GM19328 (cell line): ENCODE results near the gene NENF.

ENCODE experiments used
- ATAC-seq: cut with Tn5 transposase; IDR thresholded peaks from one replicate; pipeline ENCODE4 v1.9.1; 2021; ENCODE audit warnings: mild to moderate bottlenecking, moderate library complexity; ENCODE audit not compliant: unreplicated experiment

The NENF gene

DNA sequence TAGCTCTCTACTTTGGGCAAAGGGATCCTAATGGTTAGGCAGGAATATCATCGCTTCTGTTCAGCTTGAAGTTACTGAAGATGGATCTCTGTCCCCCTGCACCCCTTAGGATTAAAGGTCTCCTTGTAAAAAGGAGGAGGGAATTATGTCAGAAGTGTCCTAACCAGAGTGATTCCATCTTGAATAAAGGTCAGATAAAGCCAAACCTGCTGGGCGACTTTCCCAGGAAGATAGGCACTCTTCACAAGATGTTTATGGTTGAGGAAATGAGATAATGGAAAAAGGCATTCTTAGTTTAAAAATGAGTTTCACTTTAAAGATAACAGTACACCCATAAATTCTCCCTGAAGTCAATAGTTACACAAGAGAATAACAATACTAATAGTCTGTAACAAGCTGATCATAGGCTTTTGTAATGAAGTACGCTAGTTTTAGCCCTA, 1.7 kb upstream of the NENF start:
- no peak for ATAC-seq

DNA sequence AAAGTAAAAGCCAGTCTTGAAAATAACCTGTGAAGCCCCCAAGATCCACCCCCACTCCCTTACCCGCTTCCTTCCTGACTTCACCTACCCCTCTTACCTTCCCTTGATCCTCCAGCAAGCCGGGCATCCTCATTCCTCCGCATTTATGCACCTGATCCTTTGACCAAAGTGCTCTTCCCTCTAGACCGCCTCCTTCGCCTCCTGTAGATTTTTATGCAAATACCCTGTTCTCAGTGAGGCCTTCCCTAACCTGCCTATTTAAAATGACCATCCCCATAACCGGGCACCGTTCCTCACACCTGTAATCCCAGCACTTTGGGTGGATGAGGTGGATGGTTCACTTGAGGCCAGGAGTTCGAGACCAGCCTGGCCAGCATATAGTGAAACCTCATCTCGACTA, 1.1 kb upstream of the NENF start:
- no peak for ATAC-seq

DNA sequence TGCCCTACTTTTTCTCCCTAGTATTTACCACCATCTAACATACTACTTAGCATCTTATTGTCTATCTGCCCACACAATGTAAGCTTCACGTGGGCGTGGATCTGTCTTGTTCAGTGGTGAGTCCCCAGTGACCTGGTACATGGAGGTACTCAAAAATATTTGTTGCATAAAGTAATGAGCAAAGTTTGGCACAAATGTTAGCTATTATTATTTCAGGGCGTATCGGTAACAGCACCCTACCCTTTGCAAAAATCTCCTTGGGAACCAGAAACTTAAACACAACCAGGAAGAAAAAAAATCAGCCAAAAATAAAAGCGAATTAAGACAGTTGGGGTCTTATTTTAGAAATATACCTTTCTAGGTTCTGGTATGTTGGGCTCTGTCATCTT, 454 bp upstream of the NENF start:
- no peak for ATAC-seq

DNA sequence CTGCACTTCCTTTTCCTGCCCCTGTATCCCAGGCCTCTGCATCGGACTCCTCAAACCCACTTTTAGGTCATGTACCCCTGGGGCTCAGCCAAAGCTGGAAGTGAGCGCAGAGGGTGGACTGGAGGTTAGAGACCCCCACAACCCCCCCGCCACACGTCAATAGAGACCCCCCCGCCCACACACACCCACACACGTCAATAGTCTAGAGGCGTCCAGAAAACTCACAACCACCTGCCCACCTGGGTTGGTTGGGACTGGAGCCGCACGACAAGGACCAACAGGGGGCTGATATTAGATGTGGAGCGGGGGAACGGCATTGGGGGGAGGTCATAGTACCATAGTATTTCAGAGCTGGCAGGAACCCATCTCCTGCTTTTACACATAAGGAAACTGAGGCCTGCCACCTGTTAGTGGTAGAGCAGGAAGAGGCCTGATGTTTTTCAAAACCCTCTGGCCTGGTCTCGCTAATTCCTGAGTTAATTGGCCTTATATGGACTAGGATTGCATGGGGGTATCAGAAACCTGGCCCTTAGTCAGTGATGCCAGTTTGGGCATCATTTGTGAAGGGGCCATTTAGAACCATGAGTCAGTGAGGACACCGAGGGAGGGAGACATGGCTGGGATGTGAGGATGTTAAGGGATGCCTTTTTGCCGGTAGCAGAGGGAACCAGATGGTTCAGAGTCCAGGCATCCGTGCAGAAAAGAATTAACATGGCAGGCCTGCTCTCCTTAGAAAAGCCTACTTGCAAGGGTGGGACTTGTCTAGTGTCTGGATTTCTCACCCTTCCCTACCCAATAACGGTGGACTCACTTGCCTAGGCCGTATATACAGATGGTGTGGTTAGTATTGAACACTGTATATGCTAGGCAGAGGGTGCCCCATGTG, 1.1 kb downstream of the NENF start:
- ATAC-seq: no peak

DNA sequence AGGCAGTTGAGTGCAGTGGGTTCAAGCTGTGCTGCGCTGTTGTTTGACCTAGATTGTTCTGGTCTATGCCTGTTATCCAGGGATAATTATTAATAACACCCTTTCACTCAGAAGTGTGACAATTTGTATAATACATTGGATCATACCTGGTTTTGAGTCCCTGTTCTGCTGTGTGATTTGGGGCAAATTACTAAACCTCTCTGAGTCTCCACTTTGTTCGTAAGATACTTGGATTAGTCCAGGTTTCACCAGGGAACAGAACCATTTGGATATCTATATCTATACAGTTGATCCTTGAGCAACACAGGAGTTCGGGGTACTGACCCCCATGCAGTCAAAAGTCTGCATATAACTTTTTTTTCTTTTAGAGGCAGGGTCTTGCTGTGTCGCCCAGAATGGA, 2.3 kb downstream of the NENF start:
- ATAC-seq: no peak

DNA sequence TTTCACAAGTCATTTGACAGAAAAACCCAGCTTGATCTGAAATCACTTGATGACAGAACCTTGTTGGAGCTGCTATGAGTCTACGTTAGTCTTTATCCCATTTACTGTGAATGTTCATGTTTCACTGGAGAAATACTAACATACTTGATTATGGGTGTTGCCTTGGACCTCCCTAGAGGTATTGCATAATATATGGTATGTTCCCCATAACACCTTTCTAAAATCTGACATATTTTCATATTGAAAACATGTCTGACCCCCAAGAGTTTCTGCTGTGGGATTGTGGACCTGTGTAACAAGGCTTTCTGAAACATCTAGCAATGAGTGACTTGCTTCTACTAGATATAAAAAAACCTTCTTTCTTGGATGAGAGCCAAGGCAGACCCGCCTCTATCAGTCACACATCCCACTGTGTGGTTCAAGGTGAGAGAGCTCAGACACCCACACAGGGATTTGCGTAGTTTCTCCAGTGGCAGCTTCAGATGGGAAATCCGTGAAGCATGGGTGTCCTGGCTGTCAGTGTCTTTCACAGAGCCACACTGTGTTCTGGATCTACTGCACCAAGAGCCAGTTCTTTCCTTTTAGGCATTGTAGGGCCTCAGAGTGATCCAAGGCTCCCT, 4.6 kb downstream of the NENF start:
- no peak for ATAC-seq

DNA sequence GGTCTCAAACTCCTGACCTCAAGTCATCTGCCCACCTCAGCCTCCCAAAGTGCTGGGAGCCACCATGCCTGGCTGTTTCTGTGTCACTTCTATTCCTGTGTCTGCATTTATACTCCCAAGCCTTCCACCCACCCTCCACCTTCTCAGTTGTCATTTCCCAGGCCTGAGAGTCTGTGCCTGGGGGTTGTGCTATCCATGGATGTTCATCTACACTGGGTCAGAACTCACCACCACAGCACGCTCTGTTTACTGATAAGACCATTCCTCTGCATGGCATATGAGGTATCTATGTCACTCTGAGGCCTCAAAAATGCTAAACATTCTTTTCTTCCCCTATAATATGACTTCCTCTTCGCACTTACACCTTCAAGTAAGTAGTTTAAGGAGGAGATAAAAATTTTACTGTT, 6.1 kb downstream of the NENF start:
- ATAC-seq: no peak

DNA sequence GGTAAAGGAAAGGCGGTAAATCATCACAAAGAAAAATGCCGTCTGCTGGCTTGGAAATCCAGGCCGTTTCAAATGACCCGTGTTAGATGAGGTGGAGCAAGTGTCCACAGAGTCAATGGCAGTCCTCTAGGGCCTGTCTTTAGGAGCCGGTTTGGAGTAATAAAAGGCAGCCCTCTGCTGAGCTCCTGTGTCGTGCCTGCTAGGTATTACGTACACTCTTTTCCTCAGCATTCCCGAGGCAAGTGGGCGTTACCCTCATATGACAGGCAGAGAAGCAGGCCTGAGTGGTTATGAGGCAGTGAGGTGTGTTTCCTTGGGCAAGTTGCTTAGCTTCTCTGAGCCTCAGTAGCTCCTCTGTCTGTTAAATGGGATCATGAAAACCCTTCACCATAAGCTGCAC, 7.7 kb downstream of the NENF start:
- no peak for ATAC-seq

DNA sequence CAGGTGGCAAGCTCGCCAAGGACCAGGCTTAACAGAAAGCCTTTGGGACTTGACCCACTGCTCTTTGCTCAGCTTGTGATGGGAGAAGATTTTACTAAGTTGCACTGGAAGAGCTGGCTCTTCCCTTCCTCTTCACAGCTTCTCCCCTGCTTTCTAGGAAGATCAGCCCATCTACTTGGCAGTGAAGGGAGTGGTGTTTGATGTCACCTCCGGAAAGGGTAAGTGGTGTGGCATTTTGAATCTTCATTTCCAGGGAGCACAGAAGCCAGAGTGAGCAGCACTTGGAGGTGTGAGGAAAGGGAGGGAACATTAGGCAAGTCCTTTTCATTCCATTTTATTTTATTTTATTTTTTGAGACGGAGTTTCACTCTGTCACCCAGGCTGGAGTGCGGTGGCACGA, 9.7 kb downstream of the NENF start:
- no peak for ATAC-seq

DNA sequence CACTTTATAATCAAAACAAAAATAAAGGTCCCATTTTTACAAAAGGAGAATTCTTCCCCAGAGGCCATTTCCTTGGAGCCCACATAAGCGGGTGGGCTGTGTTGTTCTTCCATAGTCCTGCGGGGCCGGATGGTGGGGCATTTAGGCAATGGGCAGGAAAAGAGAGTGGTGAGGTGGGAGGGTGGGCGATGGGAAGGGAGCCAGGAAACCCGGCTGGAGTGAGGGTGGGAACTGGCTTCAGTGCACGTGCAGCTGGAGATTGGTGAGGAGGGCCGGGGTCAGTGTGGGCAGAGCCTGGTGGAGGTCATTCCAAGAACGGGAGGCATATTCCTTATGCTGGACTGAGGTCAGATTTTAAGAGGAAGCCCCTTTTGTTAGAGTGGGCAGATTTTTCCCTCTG, 13.6 kb downstream of the NENF start:
- no peak for ATAC-seq

DNA sequence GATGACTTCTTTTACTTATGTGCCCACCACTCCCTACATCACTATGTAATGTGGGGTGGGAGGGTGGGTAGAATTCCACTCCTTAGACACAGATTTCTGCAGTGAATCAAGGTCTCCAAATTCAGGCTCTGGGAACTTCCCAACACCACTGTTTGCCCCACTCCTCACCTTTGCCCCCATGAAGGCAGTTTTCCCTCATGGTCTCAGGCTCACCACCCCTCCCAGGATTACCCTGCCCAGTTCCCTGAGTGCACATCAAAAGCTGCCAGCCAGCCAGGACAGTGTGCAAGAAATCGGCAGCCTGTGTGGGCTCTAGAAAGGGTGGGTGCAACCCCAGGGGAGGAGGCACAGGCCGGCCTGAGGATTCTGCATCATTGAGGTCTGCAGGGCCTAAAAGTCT, 14.8 kb downstream of the NENF start:
- ATAC-seq: no peak

DNA sequence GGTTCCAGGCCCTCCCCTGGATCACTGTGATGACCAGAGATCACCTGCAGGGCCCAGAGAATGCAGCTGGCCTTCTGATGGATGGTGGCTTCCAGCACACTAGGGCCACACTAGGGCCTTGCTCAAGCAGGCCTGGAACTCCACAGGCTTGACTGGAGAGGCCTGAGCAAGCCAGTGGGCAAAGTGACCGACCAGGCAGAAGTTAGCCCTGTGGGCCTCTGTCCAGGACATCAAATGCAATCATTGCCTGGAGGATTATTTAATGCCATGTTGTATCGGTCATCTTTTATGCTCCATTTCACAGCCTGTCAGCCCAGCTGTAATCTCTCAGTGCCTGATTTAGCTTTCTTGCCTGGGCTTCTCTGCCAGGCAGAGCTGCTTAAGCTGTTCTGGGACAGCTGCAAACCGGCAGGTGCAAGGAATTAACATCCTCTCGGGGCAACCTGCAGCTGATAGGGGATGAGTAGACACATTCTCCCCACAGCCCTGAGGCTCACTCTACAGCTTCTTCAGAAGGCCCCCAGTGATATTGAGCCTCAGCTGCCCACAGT, 17.7 kb downstream of the NENF start:
- ATAC-seq: no peak

DNA sequence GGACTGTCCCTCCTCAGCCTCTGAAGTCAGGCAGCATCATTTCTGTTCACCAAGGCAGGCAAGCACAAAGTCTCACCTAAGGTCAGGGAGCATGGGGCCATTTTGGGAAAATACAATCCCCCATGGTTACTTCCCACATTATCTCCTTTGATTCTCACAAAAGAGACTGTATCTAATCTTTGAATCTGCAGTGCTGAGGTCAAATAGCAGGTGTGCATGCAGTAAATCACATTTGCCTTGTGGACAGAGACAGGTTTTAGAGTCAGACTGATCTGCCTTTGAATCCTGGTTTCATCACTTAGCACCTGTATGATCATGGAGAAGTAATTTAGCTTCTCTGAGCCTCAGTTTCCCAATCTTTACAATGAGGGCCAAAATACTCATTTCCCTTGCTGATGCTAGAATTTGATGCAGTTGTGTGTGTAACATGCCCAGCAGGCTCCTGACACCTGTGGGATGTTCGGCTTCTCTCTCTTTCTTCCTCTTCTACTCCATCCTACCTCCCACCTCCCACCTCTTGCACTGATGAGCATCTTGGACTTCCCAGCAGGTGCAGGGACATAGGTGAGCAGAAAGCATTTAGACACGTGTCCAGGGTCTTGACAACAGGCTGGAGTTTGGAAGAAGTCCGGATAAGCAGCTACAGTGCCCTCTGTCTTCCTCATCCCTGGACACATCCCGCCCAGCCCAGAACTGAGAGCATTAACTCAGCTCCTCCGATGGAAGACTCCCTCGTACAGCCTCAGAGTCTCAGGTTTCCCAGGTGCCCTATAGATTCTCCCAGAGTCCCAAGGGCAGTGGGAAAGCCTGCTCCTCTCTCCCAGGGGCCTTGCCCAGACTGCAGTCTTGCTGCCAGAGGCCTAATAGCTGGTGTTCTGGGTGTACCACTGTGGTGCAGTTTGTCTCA, 18.9 kb downstream of the NENF start:
- ATAC-seq: no peak

DNA sequence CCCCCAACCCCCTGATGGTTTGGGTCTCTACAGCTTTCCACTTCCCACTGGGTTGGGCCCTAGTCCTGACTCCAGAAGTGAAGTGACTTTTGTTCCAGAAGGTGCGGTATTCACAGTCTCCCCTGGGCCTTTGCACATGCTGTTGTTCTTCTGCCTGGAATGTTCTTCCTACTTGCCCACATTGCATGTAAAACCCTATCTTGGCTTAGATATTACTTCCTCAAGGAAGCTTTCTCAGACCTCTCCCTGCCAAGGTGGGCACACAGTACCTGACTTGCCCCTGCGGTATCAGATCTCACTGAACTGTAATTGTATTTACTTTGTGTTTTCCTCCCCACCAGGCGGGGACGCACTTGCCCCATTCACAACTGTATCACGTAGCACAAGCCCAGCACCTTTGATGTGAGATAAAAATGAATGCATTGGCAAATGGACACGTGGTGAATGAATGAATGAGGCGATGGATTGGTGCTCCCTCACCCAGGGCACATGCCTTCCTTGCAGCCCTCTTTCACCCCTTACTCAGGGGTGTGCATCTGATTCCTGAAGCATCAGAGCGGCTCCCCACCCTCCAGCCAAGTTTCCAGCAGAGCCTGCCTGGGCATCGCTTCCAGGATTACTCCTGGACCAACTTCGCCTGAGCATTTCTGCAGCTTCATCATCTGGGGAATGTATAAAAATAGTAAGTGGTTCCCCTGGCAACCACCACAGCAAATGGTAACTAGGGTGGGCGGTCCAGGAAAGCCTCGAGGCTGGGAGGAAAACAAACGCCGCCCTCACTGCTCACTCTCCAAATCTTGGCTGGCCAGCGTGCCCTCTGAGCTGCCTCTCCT, 19.8 kb downstream of the NENF start:
- ATAC-seq: no peak

DNA sequence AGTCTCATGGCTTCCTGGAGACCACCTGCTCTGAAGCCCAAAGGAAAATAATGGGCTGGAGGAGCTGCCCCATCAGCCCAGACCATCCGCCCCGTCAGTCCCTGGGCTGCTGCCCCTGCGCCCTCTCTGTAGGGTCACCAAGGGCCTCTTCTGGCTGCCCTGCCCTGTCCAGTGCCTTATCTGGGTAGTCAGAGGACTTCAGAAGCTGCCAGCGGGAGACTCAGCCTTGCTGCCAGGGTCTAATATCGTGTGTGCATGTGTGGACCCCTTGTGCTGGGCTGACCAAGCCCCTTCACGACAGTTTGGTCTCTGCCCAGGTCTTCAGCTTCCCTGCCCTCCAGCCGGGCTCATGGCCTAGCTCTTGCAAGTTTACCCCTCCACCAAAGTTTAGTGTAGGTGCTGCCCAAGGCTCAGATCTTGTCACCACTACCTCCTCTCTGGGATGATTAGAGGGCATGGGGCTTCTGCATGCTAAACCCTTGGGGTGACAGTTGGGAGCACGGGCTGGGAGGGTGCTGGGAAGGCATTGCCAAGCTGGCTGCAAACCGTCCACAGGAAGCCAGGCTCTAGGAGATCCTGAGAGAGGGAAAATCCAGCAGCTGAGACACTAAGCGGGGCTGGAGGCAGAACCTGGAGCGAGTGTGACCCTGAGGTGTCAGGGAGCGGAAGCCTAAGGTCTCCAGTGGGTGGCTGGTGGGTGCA, 20.6 kb downstream of the NENF start:
- ATAC-seq: no peak

DNA sequence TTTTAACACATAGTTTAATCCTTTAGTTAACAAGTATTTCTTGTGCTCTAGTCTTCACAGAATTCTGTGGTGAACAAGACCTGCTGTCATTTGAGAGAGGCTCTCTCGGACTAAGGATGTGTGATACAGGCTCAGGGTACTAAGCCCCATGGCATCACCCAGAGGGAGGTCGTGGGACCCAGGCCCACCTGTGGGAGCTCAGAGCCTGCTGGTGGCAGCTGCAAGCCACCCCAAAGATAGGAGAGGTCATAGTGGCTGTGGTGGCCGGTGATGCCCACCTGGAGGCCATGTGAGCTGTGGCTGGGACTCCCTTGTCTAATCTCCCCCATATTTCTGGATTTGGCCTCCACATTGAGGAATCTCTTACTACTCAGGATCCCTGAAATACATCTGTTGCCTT, 22.0 kb downstream of the NENF start:
- ATAC-seq: no peak

DNA sequence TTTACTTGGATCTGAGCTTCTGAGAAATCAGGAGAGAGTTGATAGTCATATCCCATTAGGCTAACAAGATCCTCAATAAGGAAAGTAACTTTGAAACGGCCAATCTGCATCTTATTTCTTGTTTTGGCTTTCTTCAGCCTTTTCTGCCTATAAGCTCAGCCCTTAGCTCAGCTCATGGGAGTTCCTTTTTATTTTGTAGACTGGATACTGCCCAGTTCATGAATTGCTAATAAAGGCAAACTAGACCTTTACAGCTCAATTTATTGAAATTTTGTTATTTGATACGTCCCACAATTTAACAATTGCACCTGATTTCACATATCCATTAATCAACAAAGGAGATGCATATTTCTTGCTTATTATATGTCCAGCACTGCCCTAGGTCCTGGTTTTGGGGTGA, 22.7 kb downstream of the NENF start:
- ATAC-seq: no peak

DNA sequence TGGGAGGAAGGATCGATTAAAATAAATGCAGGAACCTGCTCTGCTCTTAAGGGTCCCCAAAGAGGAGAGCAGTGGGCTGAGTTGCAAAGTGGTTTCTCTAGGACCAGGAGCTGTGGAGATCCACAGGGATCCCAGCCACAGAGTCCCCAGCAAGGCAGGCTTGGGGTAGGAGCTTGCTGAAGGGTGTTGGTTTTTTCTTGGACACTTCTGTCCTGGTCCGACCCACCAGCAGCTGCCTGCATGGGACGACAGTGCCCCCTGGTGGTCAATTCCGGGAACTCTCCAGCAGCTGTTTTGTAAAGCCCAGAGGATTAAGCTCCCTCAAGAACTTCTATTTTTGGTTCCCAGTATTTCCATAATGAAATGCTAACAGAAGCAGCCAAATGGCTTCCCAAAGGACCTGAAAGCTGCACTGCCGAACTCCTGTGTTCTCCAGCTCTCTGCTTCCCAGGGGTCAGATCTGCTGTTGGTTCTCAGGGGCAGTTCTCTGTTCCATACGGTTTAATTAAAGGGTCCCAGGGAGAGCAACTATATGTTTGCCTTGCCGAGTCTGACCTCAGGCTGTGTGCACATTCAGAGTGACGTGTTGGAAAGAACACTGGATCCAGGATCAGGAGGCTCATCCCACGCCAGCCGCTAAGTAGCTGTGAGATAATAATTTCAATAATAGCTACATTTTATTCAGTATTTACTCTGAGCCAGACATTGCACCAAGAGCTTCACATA, 23.2 kb downstream of the NENF start:
- ATAC-seq: no peak

DNA sequence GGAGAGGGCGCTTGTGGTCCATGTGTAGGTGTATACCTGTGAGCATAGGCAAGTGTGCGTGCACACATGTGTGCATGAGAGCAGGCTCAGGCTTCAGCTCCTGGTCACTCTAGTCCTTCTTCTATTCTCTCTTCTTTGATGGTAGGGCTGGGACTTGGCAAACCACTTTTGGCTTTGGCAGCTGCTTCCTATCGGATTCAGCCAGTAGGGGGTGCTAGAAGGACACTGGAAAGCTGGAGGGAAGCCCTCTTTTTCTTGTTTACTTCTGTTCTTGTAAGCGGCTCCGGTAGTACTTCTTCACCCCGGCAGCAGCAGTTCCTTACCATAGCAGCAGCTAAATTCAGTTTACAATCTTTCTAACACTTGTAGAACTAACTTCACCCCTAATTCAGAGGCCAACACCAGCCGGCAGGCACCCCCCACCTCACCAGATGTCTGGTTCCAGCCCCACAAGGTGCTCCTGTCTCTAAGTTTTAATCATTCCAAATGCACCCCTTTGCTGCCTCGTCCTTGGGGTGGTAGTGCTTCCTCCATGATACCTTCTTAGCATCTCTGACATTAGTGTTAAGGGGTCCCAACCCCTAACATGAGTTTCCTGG, 25.1 kb downstream of the NENF start:
- no peak for ATAC-seq
